HG03457 (cell line): Measurements from ENCODE around the gene PCDH10.
A peak's percentile ranks its signal among the peaks of the same experiment; 100 is the strongest.

Source experiments
- ATAC-seq: cut with Tn5 transposase; IDR thresholded peaks from one replicate; pipeline ENCODE4 v1.9.1; 2021; ENCODE audit warnings: moderate number of reproducible peaks; ENCODE audit not compliant: unreplicated experiment

PCDH10 gene

GRCh38 chr4:133148690-133149363 is at the start of gene PCDH10:
Gene PCDH10, plus strand, starts transcription at chr4:133149294. Its CDS starts 847 bp downstream, at chr4:133150141.
- ATAC-seq = peak; percentile 78

- ATAC-seq = no peak
These were observed 47.1 kb upstream of the PCDH10 start for GRCh38 chr4:133102043-133102442.

GRCh38 chr4:133102612-133103409 is 46.3 kb upstream of the PCDH10 start:
- ATAC-seq = no peak

- ATAC-seq = no peak
These were observed 36.5 kb upstream of the PCDH10 start for GRCh38 chr4:133112641-133113040.

GRCh38 chr4:133124746-133125145 is 24.3 kb upstream of the PCDH10 start:
- no peak for ATAC-seq

- ATAC-seq = no peak
These were observed 21.6 kb upstream of the PCDH10 start for GRCh38 chr4:133127500-133127899.

- no peak for ATAC-seq
These were observed 19.9 kb upstream of the PCDH10 start for GRCh38 chr4:133129237-133129636.

GRCh38 chr4:133130171-133130570 is 18.9 kb upstream of the PCDH10 start:
- no peak for ATAC-seq

GRCh38 chr4:133131829-133132460 is 17.1 kb upstream of the PCDH10 start:
- no peak for ATAC-seq

- no peak for ATAC-seq
These were observed 12.3 kb upstream of the PCDH10 start for GRCh38 chr4:133136833-133137232.

GRCh38 chr4:133137571-133137970 is 11.5 kb upstream of the PCDH10 start:
- ATAC-seq = no peak

GRCh38 chr4:133143775-133144430 is 5.2 kb upstream of the PCDH10 start:
- no peak for ATAC-seq

- no peak for ATAC-seq
These were observed 3.9 kb upstream of the PCDH10 start for GRCh38 chr4:133145241-133145640.

GRCh38 chr4:133145758-133146573 is 3.1 kb upstream of the PCDH10 start:
- ATAC-seq = no peak

- ATAC-seq = no peak
These were observed 2.4 kb upstream of the PCDH10 start for GRCh38 chr4:133146574-133147241.

- no peak for ATAC-seq
These were observed 1.7 kb upstream of the PCDH10 start for GRCh38 chr4:133147286-133147821.

- no peak for ATAC-seq
These were observed 989 bp upstream of the PCDH10 start for GRCh38 chr4:133147921-133148689.

GRCh38 chr4:133149364-133149695 is 236 bp downstream of the PCDH10 start:
- no peak for ATAC-seq

- no peak for ATAC-seq
These were observed 908 bp downstream of the PCDH10 start for GRCh38 chr4:133149932-133150471.
